ENCODE results near the gene PMP22.

The PMP22 gene

GRCh38 chr17:15237106-15237425 is 28.1 kb downstream of the PMP22 start:
- no peak for TF ChIP-seq CTCF (conservative IDR thresholded peaks at IDR 0.05; ENCODE audit: low read depth, low read length)
- no peak overlapping the region for H3K4me3 ChIP-seq (ENCODE audit: low read length)
- no peak for DNase-seq (ENCODE audit: low read depth)

GRCh38 chr17:15236281-15237105 is 28.6 kb downstream of the PMP22 start:
- no peak for TF ChIP-seq CTCF (conservative IDR thresholded peaks at IDR 0.05; ENCODE audit: low read depth, low read length)
- no peak overlapping the region for H3K4me3 ChIP-seq (ENCODE audit: low read length)
- DNase-seq (ENCODE audit: low read depth), result no peak

- no peak for TF ChIP-seq CTCF (conservative IDR thresholded peaks at IDR 0.05; ENCODE audit: low read depth, low read length)
- H3K4me3 ChIP-seq (ENCODE audit: low read length), result no peak overlapping the region
- no peak for DNase-seq (ENCODE audit: low read depth)
Measured at GRCh38 chr17:15233971-15234370, 31.2 kb downstream of the PMP22 start.

GRCh38 chr17:15233022-15233805 is 31.9 kb downstream of the PMP22 start:
- DNase-seq (ENCODE audit: low read depth), result no peak
- no peak overlapping the region for H3K4me3 ChIP-seq (ENCODE audit: low read length)
- TF ChIP-seq CTCF (conservative IDR thresholded peaks at IDR 0.05; ENCODE audit: low read depth, low read length), result peak; percentile 49

GRCh38 chr17:15232517-15232915 is 32.6 kb downstream of the PMP22 start:
- TF ChIP-seq CTCF (conservative IDR thresholded peaks at IDR 0.05; ENCODE audit: low read depth, low read length), result no peak
- no peak for DNase-seq (ENCODE audit: low read depth)

GRCh38 chr17:15231851-15232516 is 33.1 kb downstream of the PMP22 start:
- no peak overlapping the region for H3K4me3 ChIP-seq (ENCODE audit: low read length)
- DNase-seq (ENCODE audit: low read depth), result no peak
- TF ChIP-seq CTCF (conservative IDR thresholded peaks at IDR 0.05; ENCODE audit: low read depth, low read length), result no peak

More at GRCh38 chr17:15232517-15232915, 32.6 kb downstream of the PMP22 start:
- no peak overlapping the region for H3K4me3 ChIP-seq (ENCODE audit: low read length)

Measured in retinal pigment epithelial cell (primary cell).